BJ (cell line): ENCODE measurements around the gene ZSWIM4. TPM values are rescaled to one million over a fixed set of nuclear protein-coding genes. Genes with fewer than 3 reads are reported as not detected.

Experiments used
- CTCF ChIA-PET: fragments of 350-600 bp; formaldehyde crosslinking; extraction: SDS; loops from one replicate; lab custom pipeline; 2021; ENCODE audit warnings: antibody characterized with exemption, inconsistent platforms; lab: Yijun Ruan, JAX
- POLR2A ChIA-PET: fragments of 300-600 bp; sonication (Branson Sonifier 250); formaldehyde crosslinking; extraction: SDS; loops from one replicate; lab custom pipeline; 2021; ENCODE audit warnings: antibody characterized with exemption; lab: Charles Lee
- DNase-seq: peaks from one replicate; pipeline ENCODE4 v3.0.0-alpha.2; 2011; ENCODE audit warnings: low read depth
- H3K27me3 ChIP-seq: 2 replicates; pipeline ENCODE4 v1.6.0; 2011; ENCODE audit warnings: low read length; ENCODE audit not compliant: control insufficient read depth, insufficient read depth
- H3K36me3 ChIP-seq: 2 replicates; pipeline ENCODE4 v1.5.1; 2011; ENCODE audit warnings: low read length; ENCODE audit not compliant: control insufficient read depth, insufficient read depth
- H3K4me3 ChIP-seq: 2 replicates; pipeline ENCODE4 v1.5.1; 2011; ENCODE audit warnings: low read depth, mild to moderate bottlenecking, control low read depth, low read length
- polyA plus RNA-seq: library from polyadenylated mRNA; depleted of rRNA; stranded (reverse); fragments of >200 nt; gene quantifications from 2 replicates; pipeline ENCODE4 v1.2.3, GENCODE V29; 2011
- TF ChIP-seq, protein P1 (sequence below): IDR thresholded peaks from 2 replicates; pipeline ENCODE4 v1.5.1; 2011; ENCODE audit warnings: low read depth, mild to moderate bottlenecking, control low read depth, inconsistent platforms, low read length, moderate library complexity; ENCODE audit not compliant: insufficient read depth

ZSWIM4 gene
- polyA plus RNA-seq, 1 experiment = 5.7 TPM

DNA sequence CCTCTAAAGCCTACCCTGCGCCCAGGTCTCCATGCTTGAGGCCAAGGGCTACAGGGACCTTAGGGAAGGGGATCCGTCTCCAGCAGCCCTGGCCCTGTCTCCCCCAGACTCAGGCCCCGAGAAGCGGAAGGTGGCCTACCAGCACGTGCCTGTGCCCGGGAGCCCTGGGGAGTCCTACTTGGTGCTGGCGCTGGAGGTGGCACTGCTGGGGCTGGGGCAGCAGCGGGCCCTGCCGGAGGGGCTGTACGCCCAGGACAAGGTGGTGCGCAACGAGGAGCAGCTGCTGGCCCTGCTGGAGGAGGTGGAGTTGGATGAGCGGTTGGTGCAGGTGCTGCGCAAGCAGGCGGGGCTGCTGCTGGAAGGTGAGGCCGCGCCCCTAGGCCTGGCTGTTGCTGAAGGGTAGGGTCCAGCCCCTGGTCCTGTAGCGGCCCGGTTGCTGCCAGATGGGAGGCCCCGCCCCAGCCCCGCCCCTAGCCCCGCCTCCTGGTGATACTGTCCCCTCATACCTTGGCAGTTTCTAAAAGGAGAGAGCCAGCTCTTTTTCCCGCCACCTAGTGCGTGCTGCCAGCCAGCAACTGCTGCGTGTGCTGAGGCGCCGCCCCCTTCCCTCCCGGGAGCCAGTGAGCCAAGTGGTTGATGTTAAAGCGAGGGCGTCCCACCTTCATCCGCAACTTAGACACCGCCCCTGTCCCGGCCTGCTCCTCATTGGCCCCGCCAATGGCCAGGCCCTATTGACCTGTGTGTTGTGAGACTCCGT lies 22.6 kb downstream of the ZSWIM4 start:
- TF ChIP-seq, protein P1, sequence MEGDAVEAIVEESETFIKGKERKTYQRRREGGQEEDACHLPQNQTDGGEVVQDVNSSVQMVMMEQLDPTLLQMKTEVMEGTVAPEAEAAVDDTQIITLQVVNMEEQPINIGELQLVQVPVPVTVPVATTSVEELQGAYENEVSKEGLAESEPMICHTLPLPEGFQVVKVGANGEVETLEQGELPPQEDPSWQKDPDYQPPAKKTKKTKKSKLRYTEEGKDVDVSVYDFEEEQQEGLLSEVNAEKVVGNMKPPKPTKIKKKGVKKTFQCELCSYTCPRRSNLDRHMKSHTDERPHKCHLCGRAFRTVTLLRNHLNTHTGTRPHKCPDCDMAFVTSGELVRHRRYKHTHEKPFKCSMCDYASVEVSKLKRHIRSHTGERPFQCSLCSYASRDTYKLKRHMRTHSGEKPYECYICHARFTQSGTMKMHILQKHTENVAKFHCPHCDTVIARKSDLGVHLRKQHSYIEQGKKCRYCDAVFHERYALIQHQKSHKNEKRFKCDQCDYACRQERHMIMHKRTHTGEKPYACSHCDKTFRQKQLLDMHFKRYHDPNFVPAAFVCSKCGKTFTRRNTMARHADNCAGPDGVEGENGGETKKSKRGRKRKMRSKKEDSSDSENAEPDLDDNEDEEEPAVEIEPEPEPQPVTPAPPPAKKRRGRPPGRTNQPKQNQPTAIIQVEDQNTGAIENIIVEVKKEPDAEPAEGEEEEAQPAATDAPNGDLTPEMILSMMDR = no peak
- ChIA-PET CTCF (no interaction called here), POLR2A (no interaction called here)
- H3K36me3 ChIP-seq = peaks cover 39% of the 10 kb centered on the region
- DNase-seq = no peak
- no peaks in the 10 kb centered on the region for H3K27me3 ChIP-seq
- no peak overlapping the region for H3K4me3 ChIP-seq

DNA sequence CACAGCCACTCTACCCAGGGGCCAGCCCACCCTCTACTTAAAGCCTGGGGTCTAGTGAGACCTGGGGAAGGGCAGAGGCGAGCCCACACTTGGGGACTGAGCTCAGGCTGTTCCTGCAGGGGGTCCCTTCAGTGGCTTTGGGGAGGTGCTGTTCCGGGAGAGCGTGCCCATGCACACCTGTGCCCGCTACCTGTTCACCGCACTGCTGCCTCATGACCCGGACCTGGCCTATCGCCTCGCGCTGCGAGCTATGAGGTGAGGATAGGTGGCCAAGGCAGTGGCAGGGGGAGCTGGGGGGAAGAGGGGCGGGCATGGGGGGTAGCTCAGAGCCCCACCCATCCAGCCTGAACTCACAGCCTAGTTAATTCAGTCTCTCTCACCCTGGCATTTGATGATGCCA lies 24.0 kb downstream of the ZSWIM4 start:
- H3K36me3 ChIP-seq = peaks cover 39% of the 10 kb centered on the region
- CTCF ChIA-PET = interaction anchor here (1.1 to 1.8 kb wide), 2 partner anchors 17 to 43 kb away, joined by 3 to 6 read pairs; no protein-coding TSS in a partner anchor
- no peak for DNase-seq
- POLR2A ChIA-PET = no interaction called here
- no peak overlapping the region for H3K4me3 ChIP-seq
- TF ChIP-seq, protein P1 = no peak
- no peaks in the 10 kb centered on the region for H3K27me3 ChIP-seq

DNA sequence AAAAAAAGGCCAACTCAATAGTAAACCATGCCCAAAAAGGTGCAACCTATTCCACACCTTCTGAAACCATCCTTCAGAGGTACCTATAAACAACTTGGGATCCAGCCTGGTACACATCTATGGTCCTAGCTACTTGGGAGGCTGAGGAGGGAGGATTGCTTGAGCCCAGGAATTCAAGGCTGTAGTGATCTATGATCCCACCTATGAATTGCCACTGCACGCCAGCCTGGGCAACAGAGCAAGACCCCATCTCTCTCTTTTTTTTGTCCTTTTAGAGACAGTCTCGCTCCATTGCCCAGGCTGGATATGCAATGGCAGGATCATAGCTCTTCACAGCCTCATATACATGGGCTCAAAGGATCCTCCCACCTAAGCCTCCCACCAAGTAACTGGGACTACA lies 26.0 kb downstream of the ZSWIM4 start:
- CTCF ChIA-PET = interaction anchor here (0.6 kb wide), 1 partner anchor 100 kb away, joined by 3 read pairs; no protein-coding TSS in a partner anchor
- DNase-seq = no peak
- POLR2A ChIA-PET = no interaction called here
- Histone ChIP-seq H3K36me3 (peaks cover 40% of the 10 kb centered on the region), H3K4me3 (no peak overlapping the region), H3K27me3 (no peaks in the 10 kb centered on the region)
- TF ChIP-seq, protein P1 = no peak

DNA sequence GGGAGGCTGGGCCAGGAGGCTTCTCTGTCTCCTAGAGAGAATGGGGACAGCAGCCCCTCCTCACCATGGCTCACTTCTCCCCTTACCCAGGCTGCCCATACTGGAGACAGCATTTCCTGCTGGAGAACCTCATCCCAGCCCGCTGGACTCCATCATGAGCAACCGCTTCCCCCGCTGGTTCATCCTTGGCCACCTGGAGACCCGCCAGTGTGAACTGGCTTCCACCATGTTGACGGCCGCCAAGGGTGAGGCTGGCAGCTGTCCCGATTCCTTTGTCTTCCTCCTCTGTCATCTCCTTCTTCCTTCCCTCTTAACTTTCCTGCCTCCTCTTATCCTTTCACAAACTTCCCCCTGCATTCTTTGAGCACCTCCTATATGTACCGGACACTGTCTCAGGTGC lies 28.0 kb downstream of the ZSWIM4 start:
- H3K36me3 ChIP-seq = peaks cover 31% of the 10 kb centered on the region

DNA sequence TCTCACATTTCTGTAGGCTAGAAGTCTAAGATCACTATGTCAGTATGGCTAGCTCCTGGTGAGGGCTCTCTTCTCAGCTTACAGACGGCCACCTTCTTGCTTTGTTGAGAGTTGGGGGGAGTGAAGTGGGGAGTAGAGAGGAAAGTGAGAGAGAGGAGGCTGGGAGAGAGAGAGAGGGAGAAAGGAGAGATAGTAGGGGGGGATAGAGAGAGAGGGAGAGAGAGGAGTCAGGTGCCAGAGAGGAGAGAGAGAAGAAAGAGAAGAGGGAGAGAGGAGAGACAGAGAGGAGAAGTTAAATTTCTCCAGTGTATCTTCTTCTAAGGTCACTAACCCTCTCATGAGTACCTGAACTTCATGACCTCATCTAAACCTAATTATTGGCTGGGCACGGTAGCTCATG lies 28.7 kb downstream of the ZSWIM4 start:
- Histone ChIP-seq H3K27me3 (no peaks in the 10 kb centered on the region), H3K4me3 (no peak overlapping the region), H3K36me3 (peaks cover 33% of the 10 kb centered on the region)
- POLR2A ChIA-PET = no interaction called here
- no peak for DNase-seq
- CTCF ChIA-PET = interaction anchor here (1.3 to 4.3 kb wide), 3 partner anchors 9 to 40 kb away, joined by 3 to 25 read pairs (median 4); no protein-coding TSS in a partner anchor
- TF ChIP-seq, protein P1 = no peak

More for the DNA sequence above, 28.0 kb downstream of the ZSWIM4 start:
- Histone ChIP-seq H3K27me3 (no peaks in the 10 kb centered on the region), H3K4me3 (no peak overlapping the region)
- ChIA-PET CTCF (interaction anchor here (1.3 kb wide), 1 partner anchor 10 kb away, joined by 3 read pairs; no protein-coding TSS in a partner anchor), POLR2A (no interaction called here)
- TF ChIP-seq, protein P1 = no peak
- no peak for DNase-seq
